ENCODE results near the gene STARD13.

- TF ChIP-seq, protein P1, sequence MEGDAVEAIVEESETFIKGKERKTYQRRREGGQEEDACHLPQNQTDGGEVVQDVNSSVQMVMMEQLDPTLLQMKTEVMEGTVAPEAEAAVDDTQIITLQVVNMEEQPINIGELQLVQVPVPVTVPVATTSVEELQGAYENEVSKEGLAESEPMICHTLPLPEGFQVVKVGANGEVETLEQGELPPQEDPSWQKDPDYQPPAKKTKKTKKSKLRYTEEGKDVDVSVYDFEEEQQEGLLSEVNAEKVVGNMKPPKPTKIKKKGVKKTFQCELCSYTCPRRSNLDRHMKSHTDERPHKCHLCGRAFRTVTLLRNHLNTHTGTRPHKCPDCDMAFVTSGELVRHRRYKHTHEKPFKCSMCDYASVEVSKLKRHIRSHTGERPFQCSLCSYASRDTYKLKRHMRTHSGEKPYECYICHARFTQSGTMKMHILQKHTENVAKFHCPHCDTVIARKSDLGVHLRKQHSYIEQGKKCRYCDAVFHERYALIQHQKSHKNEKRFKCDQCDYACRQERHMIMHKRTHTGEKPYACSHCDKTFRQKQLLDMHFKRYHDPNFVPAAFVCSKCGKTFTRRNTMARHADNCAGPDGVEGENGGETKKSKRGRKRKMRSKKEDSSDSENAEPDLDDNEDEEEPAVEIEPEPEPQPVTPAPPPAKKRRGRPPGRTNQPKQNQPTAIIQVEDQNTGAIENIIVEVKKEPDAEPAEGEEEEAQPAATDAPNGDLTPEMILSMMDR (IDR thresholded peaks at IDR 0.05; ENCODE audit: insufficient read depth, low read length, poor library complexity, severe bottlenecking) = no peak
- no peak for TF ChIP-seq EZH2phosphoT487 (conservative IDR thresholded peaks at IDR 0.05; ENCODE audit: low read length)
These were observed 194.7 kb downstream of the STARD13 start for GRCh38 chr13:33090755-33091414.
